Neural crest cell (in vitro differentiated cells): ENCODE data around the gene EYS. TPM values are rescaled to one million over a fixed set of nuclear protein-coding genes. Genes with fewer than 3 reads are reported as not detected.

Experiments
- DNase-seq: peaks from one replicate; pipeline ENCODE4 v3.0.0; 2021; ENCODE audit warnings: low read depth, mixed read lengths, low spot score
- H3K27ac Mint-ChIP-seq: one replicate; pipeline ENCODE4 v1.8.0; 2021; ENCODE audit warnings: mild to moderate bottlenecking, mixed read lengths; ENCODE audit not compliant: unreplicated experiment
- H3K27me3 Mint-ChIP-seq: 2 replicates; pipeline ENCODE4 v1.8.0; 2021; ENCODE audit warnings: low read depth, mild to moderate bottlenecking, mixed read lengths
- H3K36me3 Mint-ChIP-seq: 2 replicates; pipeline ENCODE4 v1.8.0; 2021; ENCODE audit warnings: low read depth, mild to moderate bottlenecking, mixed read lengths
- H3K4me1 Mint-ChIP-seq: 2 replicates; pipeline ENCODE4 v1.8.0; 2021; ENCODE audit warnings: mixed read lengths
- H3K4me3 Mint-ChIP-seq: one replicate; pipeline ENCODE4 v1.8.0; 2021; ENCODE audit warnings: mild to moderate bottlenecking, mixed read lengths
- H3K9me3 Mint-ChIP-seq: 2 replicates; pipeline ENCODE4 v1.8.0; 2021; ENCODE audit warnings: mixed read lengths
- CTCF ChIP-seq: fragments of 200-600 bp; sonication (generic); conservative IDR thresholded peaks from 2 replicates; pipeline ENCODE4 v1.5.0; 2021; ENCODE audit warnings: antibody characterized with exemption, mild to moderate bottlenecking
- total RNA-seq: library from RNA; stranded (reverse); gene quantifications from 2 replicates; pipeline ENCODE4 v1.2.1, GENCODE V29; 2021

EYS gene
- total RNA-seq, 1 donor from 2014 or later: 0.40 TPM

- Mint-ChIP-seq H3K27ac (no peak overlapping the region), H3K27me3 (no peaks in the 10 kb centered on the region), H3K36me3 (no peaks in the 10 kb centered on the region), H3K9me3 (peaks cover 3% of the 10 kb centered on the region), H3K4me3 (no peak overlapping the region), H3K4me1 (no peaks in the 10 kb centered on the region)
- TF ChIP-seq CTCF: no peak
- DNase-seq: no peak
These were observed 507.9 kb downstream of the EYS start for GRCh38 chr6:65199121-65199520.

GRCh38 chr6:65191471-65191870, 515.6 kb downstream of the EYS start:
- TF ChIP-seq CTCF: no peak
- peaks cover 3% of the 10 kb centered on the region for H3K9me3 Mint-ChIP-seq
- H3K27ac Mint-ChIP-seq: no peak overlapping the region
- no peaks in the 10 kb centered on the region for H3K27me3 Mint-ChIP-seq
- H3K4me1 Mint-ChIP-seq: no peaks in the 10 kb centered on the region
- no peaks in the 10 kb centered on the region for H3K36me3 Mint-ChIP-seq
- no peak overlapping the region for H3K4me3 Mint-ChIP-seq
- no peak for DNase-seq

GRCh38 chr6:65189236-65189881, 517.7 kb downstream of the EYS start:
- H3K27me3 Mint-ChIP-seq: no peaks in the 10 kb centered on the region
- TF ChIP-seq CTCF: no peak

GRCh38 chr6:65186826-65187225, 520.2 kb downstream of the EYS start:
- no peak for DNase-seq
- no peaks in the 10 kb centered on the region for H3K27me3 Mint-ChIP-seq
- H3K4me3 Mint-ChIP-seq: no peak overlapping the region
- H3K9me3 Mint-ChIP-seq: no peaks in the 10 kb centered on the region
- H3K27ac Mint-ChIP-seq: no peak overlapping the region
- H3K4me1 Mint-ChIP-seq: no peaks in the 10 kb centered on the region
- no peak for TF ChIP-seq CTCF
- no peaks in the 10 kb centered on the region for H3K36me3 Mint-ChIP-seq

More at GRCh38 chr6:65189236-65189881, 517.7 kb downstream of the EYS start:
- H3K27ac Mint-ChIP-seq: no peak overlapping the region
- H3K4me3 Mint-ChIP-seq: no peak overlapping the region
- no peaks in the 10 kb centered on the region for H3K36me3 Mint-ChIP-seq
- no peaks in the 10 kb centered on the region for H3K4me1 Mint-ChIP-seq
- DNase-seq: no peak
- no peaks in the 10 kb centered on the region for H3K9me3 Mint-ChIP-seq

- Mint-ChIP-seq H3K27me3 (no peaks in the 10 kb centered on the region), H3K4me3 (no peak overlapping the region), H3K9me3 (no peaks in the 10 kb centered on the region), H3K27ac (no peak overlapping the region), H3K4me1 (no peaks in the 10 kb centered on the region), H3K36me3 (no peaks in the 10 kb centered on the region)
- no peak for TF ChIP-seq CTCF
- DNase-seq: no peak
These were observed 524.3 kb downstream of the EYS start for GRCh38 chr6:65182681-65183080.
